IPS-15b (cell line): ENCODE data around the gene UROC1.

Experiments used
- H3K27me3 ChIP-seq: one replicate; pipeline ENCODE4 v1.6.1; 2013; ENCODE audit warnings: low read length; ENCODE audit not compliant: control insufficient read depth, insufficient read depth
- H3K36me3 ChIP-seq: one replicate; pipeline ENCODE4 v1.6.1; 2013; ENCODE audit warnings: low read length; ENCODE audit not compliant: control insufficient read depth, insufficient read depth
- H3K4me1 ChIP-seq: one replicate; pipeline ENCODE4 v1.6.1; 2013; ENCODE audit warnings: mild to moderate bottlenecking, low read length; ENCODE audit not compliant: control insufficient read depth, insufficient read depth
- H3K4me3 ChIP-seq: one replicate; pipeline ENCODE4 v1.5.1; 2013; ENCODE audit warnings: low read depth, low read length
- H3K9ac ChIP-seq: one replicate; pipeline ENCODE4 v1.6.1; 2013; ENCODE audit warnings: low read depth, mild to moderate bottlenecking, low read length
- H3K9me3 ChIP-seq: one replicate; pipeline ENCODE4 v1.6.1; 2013; ENCODE audit warnings: mild to moderate bottlenecking, low read length; ENCODE audit not compliant: control insufficient read depth, insufficient read depth

The UROC1 gene

GRCh38 chr3:126544596-126545281, 27.2 kb upstream of the UROC1 start:
- Histone ChIP-seq H3K9me3 (no peaks in the 10 kb centered on the region), H3K4me3 (no peak overlapping the region), H3K4me1 (peaks cover 10% of the 10 kb centered on the region), H3K9ac (no peak overlapping the region), H3K36me3 (no peaks in the 10 kb centered on the region), H3K27me3 (no peaks in the 10 kb centered on the region)

- Histone ChIP-seq H3K9me3 (no peaks in the 10 kb centered on the region), H3K4me1 (peaks cover under 1% of the 10 kb centered on the region), H3K9ac (no peak overlapping the region)
These were observed 26.0 kb upstream of the UROC1 start for GRCh38 chr3:126543457-126544061.

GRCh38 chr3:126542340-126543241, 25.0 kb upstream of the UROC1 start:
- no peaks in the 10 kb centered on the region for H3K36me3 ChIP-seq
- no peaks in the 10 kb centered on the region for H3K9me3 ChIP-seq
- H3K4me3 ChIP-seq: no peak overlapping the region
- no peaks in the 10 kb centered on the region for H3K27me3 ChIP-seq
- no peaks in the 10 kb centered on the region for H3K4me1 ChIP-seq
- H3K9ac ChIP-seq: no peak overlapping the region

More at GRCh38 chr3:126543457-126544061, 26.0 kb upstream of the UROC1 start:
- no peaks in the 10 kb centered on the region for H3K27me3 ChIP-seq
- no peak overlapping the region for H3K4me3 ChIP-seq
- no peaks in the 10 kb centered on the region for H3K36me3 ChIP-seq

GRCh38 chr3:126541628-126542339, 24.2 kb upstream of the UROC1 start:
- no peak overlapping the region for H3K4me3 ChIP-seq
- no peak overlapping the region for H3K9ac ChIP-seq
- H3K27me3 ChIP-seq: no peaks in the 10 kb centered on the region
- no peaks in the 10 kb centered on the region for H3K4me1 ChIP-seq
- no peaks in the 10 kb centered on the region for H3K9me3 ChIP-seq
- H3K36me3 ChIP-seq: no peaks in the 10 kb centered on the region

GRCh38 chr3:126540951-126541627, 23.5 kb upstream of the UROC1 start:
- Histone ChIP-seq H3K4me3 (no peak overlapping the region), H3K4me1 (no peaks in the 10 kb centered on the region)

GRCh38 chr3:126540342-126540849, 22.8 kb upstream of the UROC1 start:
- no peaks in the 10 kb centered on the region for H3K4me1 ChIP-seq
- H3K4me3 ChIP-seq: no peak overlapping the region

More at GRCh38 chr3:126540951-126541627, 23.5 kb upstream of the UROC1 start:
- Histone ChIP-seq H3K9ac (no peak overlapping the region), H3K9me3 (no peaks in the 10 kb centered on the region), H3K36me3 (no peaks in the 10 kb centered on the region), H3K27me3 (no peaks in the 10 kb centered on the region)

GRCh38 chr3:126539558-126540250, 22.1 kb upstream of the UROC1 start:
- H3K4me3 ChIP-seq: no peak overlapping the region
- H3K4me1 ChIP-seq: no peaks in the 10 kb centered on the region

More at GRCh38 chr3:126540342-126540849, 22.8 kb upstream of the UROC1 start:
- no peak overlapping the region for H3K9ac ChIP-seq
- no peaks in the 10 kb centered on the region for H3K9me3 ChIP-seq
- no peaks in the 10 kb centered on the region for H3K27me3 ChIP-seq
- no peaks in the 10 kb centered on the region for H3K36me3 ChIP-seq

GRCh38 chr3:126538966-126539365, 21.4 kb upstream of the UROC1 start:
- Histone ChIP-seq H3K9me3 (no peaks in the 10 kb centered on the region), H3K27me3 (no peaks in the 10 kb centered on the region), H3K4me1 (no peaks in the 10 kb centered on the region), H3K4me3 (no peak overlapping the region), H3K9ac (no peak overlapping the region), H3K36me3 (no peaks in the 10 kb centered on the region)

More at GRCh38 chr3:126539558-126540250, 22.1 kb upstream of the UROC1 start:
- no peaks in the 10 kb centered on the region for H3K27me3 ChIP-seq
- no peaks in the 10 kb centered on the region for H3K36me3 ChIP-seq
- no peak overlapping the region for H3K9ac ChIP-seq
- no peaks in the 10 kb centered on the region for H3K9me3 ChIP-seq

GRCh38 chr3:126538316-126538715, 20.7 kb upstream of the UROC1 start:
- Histone ChIP-seq H3K4me3 (no peak overlapping the region), H3K27me3 (no peaks in the 10 kb centered on the region), H3K36me3 (no peaks in the 10 kb centered on the region), H3K9ac (no peak overlapping the region), H3K9me3 (no peaks in the 10 kb centered on the region), H3K4me1 (no peaks in the 10 kb centered on the region)

- Histone ChIP-seq H3K36me3 (no peaks in the 10 kb centered on the region), H3K9ac (no peak overlapping the region), H3K4me1 (no peaks in the 10 kb centered on the region), H3K4me3 (no peak overlapping the region), H3K27me3 (no peaks in the 10 kb centered on the region), H3K9me3 (no peaks in the 10 kb centered on the region)
These were observed 20.2 kb upstream of the UROC1 start for GRCh38 chr3:126537730-126538281.
